Right ventricle myocardium superior (tissue), 1 donor: ENCODE results near the gene ELOVL5. TPM values are rescaled to one million over a fixed set of nuclear protein-coding genes. Genes with fewer than 3 reads are reported as not detected.
"Not testable (repeated sequence)": the region's sequence is repeated elsewhere in the genome, so short reads cannot be mapped to it uniquely, and the experiment has no call there.

Experiments used
- ATAC-seq: fragments of 200-7000 bp; cut with Tn5 transposase; one replicate; pipeline ENCODE4 v1.9.1; 2020; ENCODE audit warnings: mild to moderate bottlenecking; ENCODE audit not compliant: poor library complexity
- DNase-seq: peaks from one replicate; pipeline ENCODE4 v3.0.0-alpha.2; 2020
- intact Hi-C: fragments of 100-400 bp; cut with DNase I; formaldehyde crosslinking; loops from one replicate; pipeline ENCODE4 v1.11.2; 2022
- total RNA-seq: library from RNA; stranded (reverse); fragmentation: NEBNext Ultra II Directional; extraction: Animal tissue kit (Norgen Biotek cat#: 25700); gene quantifications from one replicate; pipeline ENCODE4 v1.2.1, GENCODE V29; 2021
- donor health status: DM: no; HTN: yes; CAD: no; lungs with severe emphysema.

The ELOVL5 gene
- total RNA-seq, 1 donor from 2014 or later = 20.8 TPM

DNA sequence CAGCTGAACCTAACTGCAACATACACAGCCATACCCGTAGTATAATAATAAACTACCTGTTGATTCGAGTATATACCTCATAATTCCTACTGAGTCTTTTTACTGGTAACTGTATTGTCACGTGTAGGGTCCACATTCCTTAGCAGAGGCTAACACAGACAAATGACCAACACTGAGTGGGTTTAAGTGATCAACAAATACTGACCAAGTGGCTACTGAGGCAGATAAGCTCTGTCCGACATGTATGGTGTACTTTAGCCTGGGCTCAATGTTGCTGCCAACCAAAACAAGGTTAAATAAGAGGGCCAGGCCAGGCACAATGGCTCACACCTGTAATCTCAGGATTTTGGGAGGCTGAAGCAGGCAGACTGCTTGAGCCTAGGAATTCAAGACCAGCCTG lies 12.7 kb downstream of the ELOVL5 start:
- intact Hi-C loops = no loop called here
- ATAC-seq (no peak), DNase-seq (no peak)

- no peak for ATAC-seq
- no peak for DNase-seq
- intact Hi-C loops = no loop called here
Measured at GRCh38 chr6:53335224-53335994, 13.3 kb downstream of the ELOVL5 start.

DNA sequence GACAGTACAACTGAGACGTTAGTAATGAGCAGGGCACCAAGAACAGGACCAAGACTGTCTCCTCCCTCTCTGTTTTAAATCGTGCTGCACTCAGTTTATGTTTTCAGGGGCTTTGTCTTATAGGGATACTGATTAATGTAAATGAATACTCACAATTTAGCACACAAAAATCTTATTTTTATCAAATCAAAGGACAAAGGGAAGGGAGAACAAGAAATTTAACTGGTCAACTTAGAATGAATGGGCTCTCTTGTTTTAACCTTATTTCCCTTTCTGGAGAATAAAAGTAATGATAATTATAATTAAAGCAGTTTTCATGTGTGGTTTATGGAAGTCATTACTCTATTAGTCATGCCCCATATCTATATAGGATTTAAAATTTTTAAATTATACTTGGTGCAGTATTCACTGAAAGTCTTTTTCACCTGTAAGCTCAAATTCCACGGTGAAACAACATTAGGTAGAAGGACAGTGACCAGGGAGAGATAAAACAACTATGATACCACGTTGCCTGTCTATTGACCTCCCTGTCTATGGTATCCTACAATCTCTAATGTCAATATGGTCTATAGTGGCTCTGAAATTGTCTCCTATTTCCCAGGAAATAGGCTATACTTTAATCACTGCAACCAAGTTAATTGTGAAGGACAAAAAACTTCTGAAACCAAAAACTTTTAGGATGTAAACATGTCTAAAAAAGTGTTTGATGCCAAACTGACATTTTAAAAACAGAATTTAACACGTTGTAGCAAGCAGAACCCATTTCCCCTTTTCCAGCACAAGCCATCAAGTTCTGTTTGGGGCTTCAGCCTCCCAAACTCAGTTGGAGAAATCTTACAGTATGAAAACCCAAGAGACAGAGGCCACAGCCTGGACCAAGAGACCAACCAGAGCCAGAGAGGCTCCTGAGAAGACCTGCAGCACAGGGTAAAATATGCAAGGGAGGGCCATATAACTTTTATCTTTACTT lies 15.0 kb downstream of the ELOVL5 start:
- intact Hi-C loops = no loop called here
- DNase-seq (no peak), ATAC-seq (no peak)

- intact Hi-C loops = no loop called here
- ATAC-seq = no peak
Measured at GRCh38 chr6:53331678-53332077, 17.1 kb downstream of the ELOVL5 start.

DNA sequence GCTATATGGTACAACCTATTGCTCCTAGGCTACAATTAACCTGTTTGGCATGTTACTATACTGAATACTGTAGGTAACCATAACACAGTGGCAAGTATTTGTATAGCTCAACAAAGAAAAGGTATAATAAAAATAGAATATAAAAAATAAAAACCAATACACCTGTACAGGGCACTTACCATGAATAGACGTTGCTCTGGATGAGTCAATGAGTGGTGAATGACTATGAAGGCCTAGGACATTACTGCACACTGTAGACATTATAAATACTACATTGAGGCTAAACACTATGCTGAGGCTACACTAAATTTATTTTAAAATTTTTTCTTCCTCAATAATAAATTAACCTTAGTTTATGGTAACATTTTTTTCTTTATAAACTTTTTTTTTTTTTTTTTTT lies 18.6 kb downstream of the ELOVL5 start:
- intact Hi-C loops = no loop called here
- no peak for ATAC-seq
- no peak for DNase-seq

More at GRCh38 chr6:53331678-53332077, 17.1 kb downstream of the ELOVL5 start:
- no peak for DNase-seq

- no peak for DNase-seq
- intact Hi-C loops = no loop called here
- ATAC-seq = no peak
Measured at GRCh38 chr6:53328375-53328774, 20.4 kb downstream of the ELOVL5 start.

DNA sequence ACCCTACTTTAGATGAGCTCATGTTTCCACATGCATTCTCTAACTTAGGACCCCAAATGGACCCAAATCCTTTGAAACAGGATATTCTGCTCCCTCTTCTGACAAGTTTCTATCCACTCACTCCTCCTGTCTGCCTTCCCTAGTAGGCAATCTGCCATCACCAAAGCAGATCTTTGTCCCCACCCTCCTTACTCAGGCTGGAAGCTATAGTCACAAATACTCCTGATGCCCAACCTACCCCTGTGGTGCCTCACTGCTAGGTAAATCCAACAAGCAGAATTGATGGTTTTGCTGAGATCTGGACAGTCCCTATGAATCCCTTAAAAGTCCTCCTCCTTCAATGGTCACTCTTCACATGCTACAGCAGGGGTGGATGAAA lies 21.7 kb downstream of the ELOVL5 start:
- intact Hi-C loops = no loop called here
- ATAC-seq = peak; percentile 48
- no peak for DNase-seq

- ATAC-seq = peak; percentile 79
- DNase-seq = peak; percentile 44
- intact Hi-C loops = no loop called here
Measured at GRCh38 chr6:53326372-53327016, 22.3 kb downstream of the ELOVL5 start.

- peak; percentile 59 for ATAC-seq
- no peak for DNase-seq
- intact Hi-C loops = no loop called here
Measured at GRCh38 chr6:53325785-53326184, 23.0 kb downstream of the ELOVL5 start.

- ATAC-seq = no peak
- intact Hi-C loops = no loop called here
- no peak for DNase-seq
Measured at GRCh38 chr6:53322188-53323029, 26.3 kb downstream of the ELOVL5 start.

DNA sequence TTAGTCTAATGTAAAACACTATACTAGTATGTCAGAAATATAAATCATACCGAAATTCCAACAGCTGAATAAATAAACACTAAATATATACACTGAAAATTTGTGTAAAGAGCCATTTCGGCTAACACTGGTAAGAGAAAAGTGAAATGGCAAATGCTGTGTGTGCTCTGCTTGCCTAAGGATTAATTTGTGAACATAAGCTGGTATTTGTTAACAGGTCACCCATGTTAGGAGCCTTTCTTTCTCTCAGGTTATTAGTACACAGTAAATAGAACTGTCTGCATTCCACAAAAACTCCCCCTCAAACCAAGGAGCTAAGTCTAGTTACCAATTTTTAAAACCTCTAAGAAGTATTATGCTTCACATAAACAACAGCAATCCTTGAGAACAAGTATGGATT lies 27.0 kb downstream of the ELOVL5 start:
- intact Hi-C loops = no loop called here
- ATAC-seq = no peak
- no peak for DNase-seq

GRCh38 chr6:53320964-53321363 lies 27.8 kb downstream of the ELOVL5 start:
- ATAC-seq (no peak), DNase-seq (no peak)
- intact Hi-C loops = no loop called here

DNA sequence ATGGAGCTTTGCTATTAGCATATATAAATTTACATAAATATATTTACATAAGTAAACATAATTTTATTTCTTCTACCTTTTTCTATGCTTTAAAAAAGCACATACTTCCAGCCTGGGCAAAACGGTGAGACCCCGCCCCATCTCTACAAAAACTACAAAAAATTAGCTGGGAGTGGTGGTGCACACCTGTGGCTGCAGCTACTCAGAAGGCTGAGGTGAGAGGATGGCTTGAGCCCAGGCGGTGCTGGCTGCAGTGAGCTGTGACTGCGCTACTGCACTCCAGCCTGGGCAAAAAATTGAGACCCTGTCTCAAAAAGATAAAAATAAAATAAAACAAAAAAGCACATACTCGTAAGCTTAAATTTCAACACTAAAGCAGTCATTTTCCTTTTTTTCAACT lies 30.3 kb downstream of the ELOVL5 start:
- intact Hi-C loops = no loop called here
- ATAC-seq (no peak), DNase-seq (no peak)

- DNase-seq (no peak), ATAC-seq (peak; percentile 62)
- intact Hi-C loops = no loop called here
Measured at GRCh38 chr6:53317861-53318260, 30.9 kb downstream of the ELOVL5 start.

GRCh38 chr6:53317299-53317698 lies 31.5 kb downstream of the ELOVL5 start:
- ATAC-seq, DNase-seq, intact Hi-C loops: not testable (repeated sequence)

DNA sequence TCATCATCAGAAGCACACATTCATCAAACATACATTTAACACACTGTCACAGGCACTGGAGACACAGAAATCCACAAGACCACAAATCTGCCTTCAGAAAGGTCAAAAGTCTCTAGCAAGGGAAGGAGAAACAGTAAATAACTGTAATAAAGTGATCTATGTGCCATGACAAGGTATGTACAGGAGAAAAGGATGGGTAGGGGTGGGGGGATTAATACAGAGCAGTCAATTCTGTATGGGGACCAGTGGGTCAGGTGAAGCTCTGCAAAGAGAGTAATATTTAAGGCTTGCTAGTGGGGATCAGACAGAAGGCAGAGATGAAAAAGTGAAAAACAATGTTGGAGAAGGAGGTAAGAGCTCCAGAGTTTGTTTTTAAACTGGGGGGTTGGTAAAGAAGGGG lies 32.6 kb downstream of the ELOVL5 start:
- ATAC-seq (no peak), DNase-seq (no peak)
- intact Hi-C loops = no loop called here

- intact Hi-C loops = no loop called here
- DNase-seq (no peak), ATAC-seq (no peak)
Measured at GRCh38 chr6:53315086-53315724, 33.5 kb downstream of the ELOVL5 start.

DNA sequence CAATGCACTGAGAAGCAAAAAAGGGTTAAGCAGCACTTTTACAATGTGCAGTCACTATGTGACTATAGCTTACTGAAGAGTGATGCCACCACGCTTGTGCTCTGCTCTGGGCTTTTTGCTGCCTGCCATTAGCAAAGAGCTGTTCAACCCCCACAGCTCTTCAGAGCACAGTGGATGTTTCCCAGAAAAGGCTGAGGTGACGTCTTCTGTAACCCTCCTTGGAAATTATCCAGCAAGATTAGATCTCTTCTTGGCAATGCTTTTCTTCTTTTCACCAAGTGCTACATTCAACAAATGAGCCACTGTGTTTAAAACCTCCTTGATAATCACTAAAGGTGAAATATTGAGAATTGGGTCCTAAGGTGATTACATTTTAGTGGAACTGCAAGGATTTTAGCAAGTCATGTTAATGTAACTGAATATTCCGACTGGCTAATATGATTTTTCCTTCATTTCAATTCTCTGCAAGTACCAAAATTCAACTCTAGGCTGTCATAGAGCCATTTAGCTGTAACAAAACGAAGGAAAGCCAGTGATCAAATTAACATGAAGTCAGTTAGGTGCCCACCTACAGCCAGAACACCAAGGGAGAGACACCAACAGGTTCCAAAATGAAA lies 34.9 kb downstream of the ELOVL5 start:
- intact Hi-C loops = no loop called here
- ATAC-seq (no peak), DNase-seq (no peak)
